Smooth muscle cell of the brain vasculature (primary cell): ENCODE results near the gene P2RX3.
"Not testable (repeated sequence)": the region's sequence is repeated elsewhere in the genome, so short reads cannot be mapped to it uniquely, and the experiment has no call there.

ENCODE experiments used
- DNase-seq: peaks from one replicate; pipeline ENCODE4 v3.0.0-alpha.2; 2012; ENCODE audit warnings: low read depth, low spot score

Gene P2RX3

GRCh38 chr11:57397394-57397990, 59.3 kb downstream of the P2RX3 start:
- DNase-seq: no peak

- no peak for DNase-seq
Observed at GRCh38 chr11:57399221-57399620, 61.1 kb downstream of the P2RX3 start.

- DNase-seq: no peak
Observed at GRCh38 chr11:57399972-57400578, 61.9 kb downstream of the P2RX3 start.

GRCh38 chr11:57402188-57403002, 64.2 kb downstream of the P2RX3 start:
- DNase-seq: no peak

GRCh38 chr11:57403003-57403801, 65.0 kb downstream of the P2RX3 start:
- not testable (repeated sequence) for DNase-seq

- no peak for DNase-seq
Observed at GRCh38 chr11:57403802-57404147, 65.6 kb downstream of the P2RX3 start.

GRCh38 chr11:57405271-57405860, 67.2 kb downstream of the P2RX3 start:
- no peak for DNase-seq

- no peak for DNase-seq
Observed at GRCh38 chr11:57406337-57406904, 68.3 kb downstream of the P2RX3 start.

- DNase-seq: no peak
Observed at GRCh38 chr11:57407010-57407920, 69.1 kb downstream of the P2RX3 start.

- no peak for DNase-seq
Observed at GRCh38 chr11:57407941-57408475, 69.9 kb downstream of the P2RX3 start.

GRCh38 chr11:57408771-57409170, 70.6 kb downstream of the P2RX3 start:
- DNase-seq: no peak

GRCh38 chr11:57409321-57410100, 71.4 kb downstream of the P2RX3 start:
- DNase-seq: no peak

- no peak for DNase-seq
Observed at GRCh38 chr11:57410287-57410686, 72.1 kb downstream of the P2RX3 start.

GRCh38 chr11:57413681-57414080, 75.5 kb downstream of the P2RX3 start:
- no peak for DNase-seq

GRCh38 chr11:57414612-57415212, 76.6 kb downstream of the P2RX3 start:
- DNase-seq: no peak

GRCh38 chr11:57416436-57416835, 78.3 kb downstream of the P2RX3 start:
- no peak for DNase-seq

GRCh38 chr11:57417056-57417455, 78.9 kb downstream of the P2RX3 start:
- no peak for DNase-seq

- no peak for DNase-seq
Observed at GRCh38 chr11:57418131-57418530, 80.0 kb downstream of the P2RX3 start.

GRCh38 chr11:57419146-57419545, 81.0 kb downstream of the P2RX3 start:
- DNase-seq: no peak
